IPS-18c (cell line): ENCODE measurements around the gene LDLRAD4.

Experiments
- H3K4me3 ChIP-seq: 2 replicates; pipeline ENCODE4 v1.7.0; 2013; ENCODE audit warnings: low read depth, mild to moderate bottlenecking, low read length, moderate library complexity; ENCODE audit not compliant: insufficient read depth
- H3K9me3 ChIP-seq: one replicate; pipeline ENCODE4 v1.6.1; 2013; ENCODE audit warnings: mild to moderate bottlenecking, low read length, moderate library complexity; ENCODE audit not compliant: control insufficient read depth, insufficient read depth

LDLRAD4 gene

GRCh38 chr18:13550418-13551304 is 332.1 kb downstream of the LDLRAD4 start:
- H3K9me3 ChIP-seq: no peaks in the 10 kb centered on the region
- H3K4me3 ChIP-seq: no peak overlapping the region

- Histone ChIP-seq H3K9me3 (no peaks in the 10 kb centered on the region), H3K4me3 (no peak overlapping the region)
Observed at GRCh38 chr18:13551305-13551603, 332.7 kb downstream of the LDLRAD4 start.

- no peaks in the 10 kb centered on the region for H3K9me3 ChIP-seq
- no peak overlapping the region for H3K4me3 ChIP-seq
Observed at GRCh38 chr18:13551841-13552733, 333.5 kb downstream of the LDLRAD4 start.

GRCh38 chr18:13553449-13553848 is 334.9 kb downstream of the LDLRAD4 start:
- Histone ChIP-seq H3K4me3 (no peak overlapping the region), H3K9me3 (no peaks in the 10 kb centered on the region)

GRCh38 chr18:13555192-13555591 is 336.6 kb downstream of the LDLRAD4 start:
- H3K9me3 ChIP-seq: no peaks in the 10 kb centered on the region
- no peak overlapping the region for H3K4me3 ChIP-seq

- no peak overlapping the region for H3K4me3 ChIP-seq
- no peaks in the 10 kb centered on the region for H3K9me3 ChIP-seq
Observed at GRCh38 chr18:13555865-13556264, 337.3 kb downstream of the LDLRAD4 start.

- Histone ChIP-seq H3K4me3 (no peak overlapping the region), H3K9me3 (no peaks in the 10 kb centered on the region)
Observed at GRCh38 chr18:13556502-13556901, 337.9 kb downstream of the LDLRAD4 start.

- H3K4me3 ChIP-seq: no peak overlapping the region
- no peaks in the 10 kb centered on the region for H3K9me3 ChIP-seq
Observed at GRCh38 chr18:13558124-13558523, 339.6 kb downstream of the LDLRAD4 start.

- Histone ChIP-seq H3K9me3 (no peaks in the 10 kb centered on the region), H3K4me3 (no peak overlapping the region)
Observed at GRCh38 chr18:13558790-13559189, 340.2 kb downstream of the LDLRAD4 start.

- H3K4me3 ChIP-seq: no peak overlapping the region
- H3K9me3 ChIP-seq: no peaks in the 10 kb centered on the region
Observed at GRCh38 chr18:13559754-13560153, 341.2 kb downstream of the LDLRAD4 start.

- Histone ChIP-seq H3K9me3 (no peaks in the 10 kb centered on the region), H3K4me3 (no peak overlapping the region)
Observed at GRCh38 chr18:13560306-13560705, 341.7 kb downstream of the LDLRAD4 start.

- no peak overlapping the region for H3K4me3 ChIP-seq
- H3K9me3 ChIP-seq: peaks cover 2% of the 10 kb centered on the region
Observed at GRCh38 chr18:13562494-13563029, 344.0 kb downstream of the LDLRAD4 start.

- H3K9me3 ChIP-seq: peaks cover 2% of the 10 kb centered on the region
- no peak overlapping the region for H3K4me3 ChIP-seq
Observed at GRCh38 chr18:13563390-13563805, 344.8 kb downstream of the LDLRAD4 start.

- peaks cover 2% of the 10 kb centered on the region for H3K9me3 ChIP-seq
- H3K4me3 ChIP-seq: no peak overlapping the region
Observed at GRCh38 chr18:13564579-13564978, 346.0 kb downstream of the LDLRAD4 start.

GRCh38 chr18:13565228-13565627 is 346.7 kb downstream of the LDLRAD4 start:
- Histone ChIP-seq H3K9me3 (peaks cover 2% of the 10 kb centered on the region), H3K4me3 (no peak overlapping the region; the same call in 1 of the 2 replicates)

- Histone ChIP-seq H3K9me3 (peaks cover 2% of the 10 kb centered on the region), H3K4me3 (no peak overlapping the region)
Observed at GRCh38 chr18:13566941-13567746, 348.6 kb downstream of the LDLRAD4 start.
